K562 (cell line): ENCODE data around the gene COA3. TPM values are rescaled to one million over a fixed set of nuclear protein-coding genes. Genes with fewer than 3 reads are reported as not detected.

ENCODE experiments used
- ATAC-seq: fragments of 200-7000 bp; cut with Tn5 transposase; 3 replicates; pipeline ENCODE4 v1.9.1; 2020; ENCODE audit warnings: moderate library complexity
- BruUV-seq: library from RNA; stranded (reverse); fragments of 400-500 nt; replicated peaks from 2 replicates; lab custom pipeline; 2021; lab: Mats Ljungman, UMichigan
- CTCF ChIA-PET: fragments of 300-600 bp; formaldehyde crosslinking; extraction: SDS; loops from one replicate; lab custom pipeline; 2021; ENCODE audit warnings: low intra/inter-chr PET ratio; lab: Yijun Ruan, JAX
- POLR2A ChIA-PET: fragments of 300-600, 350-650 bp; sonication (Branson Sonifier 250); formaldehyde crosslinking; extraction: SDS; loops from one replicate; lab custom pipeline; 2021; ENCODE audit warnings: antibody characterized with exemption, inconsistent platforms; lab: Yijun Ruan, JAX
- DNase-seq, 4 experiments: peaks; one replicate each; pipeline versions ENCODE4 v3.0.0 to v3.0.0-alpha.2; 2011 to 2018; ENCODE audit warnings: low spot score in 3 of 4, mixed read lengths in 3 of 4; ENCODE audit errors: extremely low read depth in 1 of 4
- FAIRE-seq: peaks from 2 replicates; lab custom pipeline; 2011; peaks lifted over from hg19 to GRCh38; lab: Jason Lieb, UNC
- H2AFZ ChIP-seq: 2 replicates; pipeline ENCODE4 v1.6.0; 2011; ENCODE audit warnings: low read depth, low read length, control low read depth, inconsistent platforms
- H3K27ac ChIP-seq: fragments of 200-600 bp; 3 replicates; pipeline ENCODE4 v1.8.0; 2011; ENCODE audit warnings: low read depth, mild to moderate bottlenecking, control low read depth, inconsistent platforms, low read length, moderate library complexity, mixed read lengths; ENCODE audit errors: extremely low read depth
- H3K27me3 ChIP-seq, 2 experiments: fragments of 300-600 bp in 1 of 2; 2 replicates in 1 of 2; 3 replicates in 1 of 2; pipeline versions ENCODE4 v1.6.0 to v1.8.0; 2011; ENCODE audit warnings: inconsistent platforms in 2 of 2, low read length in 2 of 2, mild to moderate bottlenecking in 1 of 2, mixed read lengths in 1 of 2, moderate library complexity in 1 of 2; ENCODE audit not compliant: control insufficient read depth in 2 of 2, insufficient read depth in 2 of 2
- H3K36me3 ChIP-seq: fragments of 300-600 bp; 3 replicates; pipeline ENCODE4 v1.8.0; 2011; ENCODE audit warnings: mild to moderate bottlenecking, low read length, inconsistent platforms; ENCODE audit not compliant: control insufficient read depth, insufficient read depth
- H3K4me1 ChIP-seq, 2 experiments: fragments of 200-600 bp in 1 of 2; replicated peaks in 1 of 2; 2 replicates in 1 of 2; 3 replicates in 1 of 2; pipeline versions ENCODE4 v1.5.1 to v1.8.0; 2011; ENCODE audit warnings: inconsistent platforms in 2 of 2, low read length in 2 of 2, mild to moderate bottlenecking in 1 of 2, mixed read lengths in 1 of 2, moderate library complexity in 1 of 2; ENCODE audit not compliant: control insufficient read depth in 2 of 2, insufficient read depth in 2 of 2
- H3K4me2 ChIP-seq: 2 replicates; pipeline ENCODE4 v1.6.1; 2011; ENCODE audit warnings: low read length, control low read depth, inconsistent platforms, mixed read lengths; ENCODE audit not compliant: insufficient read depth
- H3K4me3 ChIP-seq: fragments of 200-600 bp; sonication (generic), shearing (Covaris generic); 2 replicates; pipeline ENCODE4 v1.5.1; 2016; ENCODE audit warnings: control low read depth, inconsistent platforms
- H3K79me2 ChIP-seq: fragments of 200-600 bp; 3 replicates; pipeline ENCODE4 v1.8.0; 2011; ENCODE audit warnings: low read length, inconsistent platforms; ENCODE audit not compliant: control insufficient read depth, insufficient read depth
- H3K9ac ChIP-seq, 2 experiments: 2 replicates each; pipeline versions ENCODE4 v1.6.0 to v1.6.1; 2011; ENCODE audit warnings: low read depth in 2 of 2, low read length in 2 of 2, control low read depth in 1 of 2, inconsistent platforms in 1 of 2, mild to moderate bottlenecking in 1 of 2, mixed read lengths in 1 of 2; ENCODE audit not compliant: insufficient read depth in 1 of 2
- H3K9me1 ChIP-seq: one replicate; pipeline ENCODE4 v1.6.0; 2011; ENCODE audit warnings: inconsistent platforms, mild to moderate bottlenecking, low read length, moderate library complexity; ENCODE audit not compliant: control insufficient read depth, insufficient read depth
- H3K9me3 ChIP-seq: replicated peaks from 2 replicates; pipeline ENCODE4 v1.5.1; 2011; ENCODE audit warnings: low read depth, low read length, inconsistent platforms; ENCODE audit not compliant: control insufficient read depth, insufficient read depth
- H4K20me1 ChIP-seq: replicated peaks from 2 replicates; pipeline ENCODE4 v1.6.1; 2011; ENCODE audit warnings: low read length, inconsistent platforms, mixed read lengths; ENCODE audit not compliant: control insufficient read depth, insufficient read depth
- BRCA1 ChIP-seq, 2 experiments: fragments of 450-650 bp in 1 of 2; sonication (generic) in 1 of 2; formaldehyde crosslinking in 1 of 2; IDR thresholded peaks; 2 replicates each; pipeline versions ENCODE4 v1.5.0 to v1.6.1; 2017 to 2020; ENCODE audit warnings: mild to moderate bottlenecking in 1 of 2, missing genetic modification reagents in 1 of 2
- CTCFL ChIP-seq: IDR thresholded peaks from 2 replicates; pipeline ENCODE4 v1.6.1; 2011; ENCODE audit warnings: borderline replicate concordance, low read depth, mild to moderate bottlenecking, moderate library complexity, low read length; ENCODE audit not compliant: insufficient read depth, poor library complexity, severe bottlenecking
- HEY1 ChIP-seq: fragments of 250-450 bp; sonication (Bioruptor Pico); IDR thresholded peaks from 2 replicates; pipeline ENCODE4 v1.5.0; 2020; ENCODE audit warnings: mild to moderate bottlenecking, moderate library complexity, borderline replicate concordance
- ID3 ChIP-seq, 2 experiments: fragments of 250-450 bp in 1 of 2; fragments of 450-650 bp in 1 of 2; sonication (Bioruptor Pico) in 1 of 2; IDR thresholded peaks; 2 replicates each; pipeline versions ENCODE4 v1.6.1 to v1.8.0; 2016 to 2021; ENCODE audit warnings: mild to moderate bottlenecking in 2 of 2, moderate library complexity in 2 of 2, missing compliant biosample characterization in 1 of 2, missing genetic modification characterization in 1 of 2
- KAT2B ChIP-seq: IDR thresholded peaks from one replicate; pipeline ENCODE4 v1.6.1; 2012; ENCODE audit warnings: low read depth, mild to moderate bottlenecking, control low read depth, inconsistent platforms, low read length, moderate library complexity
- NFIX ChIP-seq: fragments of 250-450 bp; sonication (Bioruptor Pico); IDR thresholded peaks from 2 replicates; pipeline ENCODE4 v1.4.0; 2020; ENCODE audit warnings: low read depth, mild to moderate bottlenecking, moderate library complexity
- NR2C2 ChIP-seq, 2 experiments: fragments of 200-800 bp in 1 of 2; sonication (Bioruptor generic) in 1 of 2; sonication (generic) in 1 of 2; formaldehyde crosslinking in 1 of 2; IDR thresholded peaks; 2 replicates each; pipeline versions ENCODE4 v1.6.1 to v1.8.0; 2016 to 2022; ENCODE audit warnings: mild to moderate bottlenecking in 1 of 2, missing compliant biosample characterization in 1 of 2, missing genetic modification characterization in 1 of 2, missing genetic modification reagents in 1 of 2
- ZNF253 ChIP-seq: fragments of 250-450 bp; sonication (Bioruptor Pico); conservative IDR thresholded peaks from 2 replicates; pipeline ENCODE4 v1.6.1; 2021; ENCODE audit warnings: mild to moderate bottlenecking
- ZNF589 ChIP-seq: fragments of 200-800 bp; sonication (Bioruptor generic); IDR thresholded peaks from 2 replicates; pipeline ENCODE4 v1.6.1; 2016; ENCODE audit warnings: low read depth, missing genetic modification characterization, missing compliant biosample characterization
- ZNF609 ChIP-seq: sonication (generic); formaldehyde crosslinking; IDR thresholded peaks from 2 replicates; pipeline ENCODE4 v1.8.1; 2023; ENCODE audit warnings: missing genetic modification reagents, mild to moderate bottlenecking, borderline replicate concordance
- ZNF699 ChIP-seq: fragments of 250-450 bp; sonication (Bioruptor Pico); IDR thresholded peaks from 2 replicates; pipeline ENCODE4 v1.8.0; 2021; ENCODE audit warnings: mild to moderate bottlenecking, moderate library complexity; ENCODE audit not compliant: insufficient replicate concordance
- WGBS: fragments of 100-300 bp; shearing (Covaris generic); methylation state at CpG from one replicate; pipeline ENCODE4 v1.1.6; 2016; ENCODE audit warnings: low coverage, mixed read lengths; ENCODE audit not compliant: insufficient coverage; ENCODE audit errors: missing lambda C conversion rate; 5-methylcytosine and 5-hydroxymethylcytosine counted together
- in situ Hi-C: fragments of 300-500 bp; cut with MboI; formaldehyde crosslinking; loops from 4 replicates; pipeline ENCODE4 v1.15.0; 2018; ENCODE audit warnings: inconsistent platforms, mixed read lengths
- intact Hi-C: fragments of 100-400 bp; cut with micrococcal nuclease; formaldehyde crosslinking; loops from 2 replicates; pipeline ENCODE4 v1.14.2; 2022
- polyA plus RNA-seq, 8 experiments: library from polyadenylated mRNA; depleted of rRNA in 4 of 8; stranded (reverse) in 5 of 8; unstranded in 3 of 8; fragments of >200 nt; fragmentation: Nextera tagmentation in 2 of 8; fragmentation: Illumina TruSeq in 1 of 8; extraction: Ambion mirVana in 2 of 8; extraction: Trizol in 1 of 8; gene quantifications; 2 replicates each; pipeline versions ENCODE4 v1.2.1 to v1.2.3, GENCODE V29; 2011 to 2014; ENCODE audit warnings: inconsistent platforms in 1 of 8, missing spikeins in 1 of 8
- total RNA-seq, 7 experiments: library from RNA; depleted of rRNA in 6 of 7; stranded (reverse); fragments of >200 nt in 6 of 7; fragmentation: Illumina TruSeq in 2 of 7; extraction: Trizol in 2 of 7; gene quantifications; 2 replicates each; pipeline versions ENCODE4 v1.2.1 to v1.2.3, GENCODE V29; 2011 to 2021; ENCODE audit warnings: low replicate concordance in 1 of 7

Gene COA3
- total and polyA plus RNA-seq, 9 of the 15 experiments (the other 6 are each of a cell fraction or from before 2014, with no cell fraction given), result 49.6 to 153 (median 61.4) TPM

GRCh38 chr17:42766124-42766523 lies 32.4 kb downstream of the COA3 start:
- no peak overlapping the region; a peak in 1 of 4 replicates for H3K9ac ChIP-seq
- H3K79me2 ChIP-seq, result no peaks in the 10 kb centered on the region
- no TSS peak for BruUV-seq
- ChIA-PET CTCF (interaction anchor here (0.6 kb wide), 1 partner anchor 654 kb away, joined by 4 read pairs; no protein-coding TSS in a partner anchor), POLR2A (interaction anchor here (0.9 to 1.6 kb wide), 3 partner anchors 14 to 52 kb away, joined by 3 read pairs; partner anchors contain the start of gene WNK4)
- no peak overlapping the region for H3K4me3 ChIP-seq
- no peaks in the 10 kb centered on the region for H3K9me3 ChIP-seq
- peaks cover 10 to 19% of the 10 kb centered on the region in 2 experiments; a peak in 4 of 5 replicates for H3K4me1 ChIP-seq
- H4K20me1 ChIP-seq, result no peaks in the 10 kb centered on the region
- ATAC-seq, result no peak
- DNase-seq, result no peak
- TF ChIP-seq CTCFL (no peak), BRCA1 (IDR thresholded peaks at IDR 0.05) (no peak), BRCA1 (CRISPR knock-in tag; IDR thresholded peaks at IDR 0.05) (no peak), ZNF253 (CRISPR knock-in tag) (no peak), KAT2B (no peak), NR2C2 (CRISPR knock-in tag; IDR thresholded peaks at IDR 0.05) (no peak), NR2C2 (tag; IDR thresholded peaks at IDR 0.05) (no peak), NFIX (CRISPR knock-in tag) (no peak), ZNF699 (CRISPR knock-in tag) (no peak), ZNF609 (no peak), ZNF589 (no peak), ID3 (CRISPR knock-in tag; IDR thresholded peaks at IDR 0.05) (no peak), ID3 (tag; IDR thresholded peaks at IDR 0.05) (no peak), HEY1 (CRISPR knock-in tag) (no peak)
- H3K4me2 ChIP-seq, result no peak overlapping the region
- in situ Hi-C loops, result no loop called here
- H2AFZ ChIP-seq, result no peak overlapping the region
- no peak for FAIRE-seq
- no peaks in the 10 kb centered on the region for H3K9me1 ChIP-seq
- WGBS, result 89% methylated on average over 4 of the region's 6 CpGs
- H3K36me3 ChIP-seq, result no peaks in the 10 kb centered on the region
- intact Hi-C loops, result no loop called here
- H3K27ac ChIP-seq, result no peak overlapping the region
- H3K27me3 ChIP-seq, result no peaks in the 10 kb centered on the region
